GM10266 (cell line): Measurements from ENCODE around the gene ALKBH7.

Source experiments
- DNase-seq: peaks from one replicate; pipeline ENCODE4 v3.0.0; 2012; ENCODE audit errors: extremely low spot score
- CTCF ChIP-seq: IDR thresholded peaks from 2 replicates; pipeline ENCODE4 v1.5.1; 2012; ENCODE audit warnings: mild to moderate bottlenecking, low read depth; ENCODE audit not compliant: control insufficient read depth, insufficient read depth; ENCODE audit errors: missing control alignments

The ALKBH7 gene

GRCh38 chr19:6372594-6373095 lies at the start of gene ALKBH7:
Gene ALKBH7 (plus strand): TSS chr19:6372794. CDS start chr19:6372821, 27 bp downstream.
- no peak for TF ChIP-seq CTCF
- peak; percentile 95 for DNase-seq

GRCh38 chr19:6324757-6325156 lies 47.8 kb upstream of the ALKBH7 start:
- DNase-seq, result no peak
- no peak for TF ChIP-seq CTCF

- no peak for TF ChIP-seq CTCF
- DNase-seq, result no peak
These were observed 47.0 kb upstream of the ALKBH7 start for GRCh38 chr19:6325614-6326013.

GRCh38 chr19:6326815-6327214 lies 45.8 kb upstream of the ALKBH7 start:
- no peak for DNase-seq
- no peak for TF ChIP-seq CTCF

GRCh38 chr19:6333439-6333838 lies 39.2 kb upstream of the ALKBH7 start, which contains the start of gene ACER1:
Gene ACER1 (minus strand): TSS chr19:6333612. CDS start chr19:6333551, 61 bp downstream.
- no peak for TF ChIP-seq CTCF
- no peak for DNase-seq

GRCh38 chr19:6334490-6335285 lies 37.9 kb upstream of the ALKBH7 start:
- DNase-seq, result no peak
- TF ChIP-seq CTCF, result no peak

- DNase-seq, result no peak
- TF ChIP-seq CTCF, result no peak
These were observed 31.9 kb upstream of the ALKBH7 start for GRCh38 chr19:6340493-6341201.
